NCI-H774 (cell line): ENCODE data around the gene DUOX1.

Experiments used
- DNase-seq: peaks from one replicate; lab custom pipeline; 2025; lab: John Stamatoyannopoulos, UW

DUOX1 gene

GRCh38 chr15:45168751-45169551 lies 39.2 kb downstream of the DUOX1 start:
- no peak for DNase-seq

GRCh38 chr15:45169608-45170480 lies 40.0 kb downstream of the DUOX1 start:
- DNase-seq = no peak

- DNase-seq = no peak
These were observed 42.1 kb downstream of the DUOX1 start for GRCh38 chr15:45171912-45172311.

GRCh38 chr15:45174069-45174468 lies 44.3 kb downstream of the DUOX1 start:
- DNase-seq = no peak

- DNase-seq = no peak
These were observed 44.8 kb downstream of the DUOX1 start for GRCh38 chr15:45174577-45174976.

GRCh38 chr15:45177285-45177684 lies 47.5 kb downstream of the DUOX1 start:
- no peak for DNase-seq

- peak; percentile 22 for DNase-seq
These were observed 49.6 kb downstream of the DUOX1 start for GRCh38 chr15:45179221-45179985.

- no peak for DNase-seq
These were observed 50.4 kb downstream of the DUOX1 start for GRCh38 chr15:45180201-45180600.

- DNase-seq = no peak
These were observed 51.0 kb downstream of the DUOX1 start for GRCh38 chr15:45180648-45181436.

GRCh38 chr15:45181491-45182285 lies 51.9 kb downstream of the DUOX1 start:
- DNase-seq = no peak

- DNase-seq = no peak
These were observed 53.2 kb downstream of the DUOX1 start for GRCh38 chr15:45182996-45183395.

GRCh38 chr15:45183511-45183910 lies 53.7 kb downstream of the DUOX1 start:
- no peak for DNase-seq

GRCh38 chr15:45184562-45185041 lies 54.8 kb downstream of the DUOX1 start:
- no peak for DNase-seq

- no peak for DNase-seq
These were observed 55.4 kb downstream of the DUOX1 start for GRCh38 chr15:45185069-45185779.

- no peak for DNase-seq
These were observed 56.3 kb downstream of the DUOX1 start for GRCh38 chr15:45185903-45186770.

GRCh38 chr15:45186771-45187577 lies 57.2 kb downstream of the DUOX1 start:
- no peak for DNase-seq

GRCh38 chr15:45187578-45187893 lies 57.7 kb downstream of the DUOX1 start:
- no peak for DNase-seq
